Adrenal gland (tissue), 12 donors: Measurements from ENCODE around the gene HEBP1. TPM values are rescaled to one million over a fixed set of nuclear protein-coding genes. Genes with fewer than 3 reads are reported as not detected.
A peak's percentile ranks its signal among the peaks of the same experiment; 100 is the strongest.

Experiments
- DNase-seq, 7 donors: peaks; one replicate each; pipeline ENCODE4 v3.0.0-alpha.2; 2019 to 2020
- H3K27ac ChIP-seq, 5 donors: fragments of 200-600 bp; sonication (generic) in 4 of 5; 1 replicate in 3 of 5; 2 replicates in 2 of 5; pipeline versions ENCODE4 v1.5.1 to v1.8.0; 2016 to 2020; ENCODE audit warnings: mild to moderate bottlenecking in 1 of 5
- H3K27me3 ChIP-seq: fragments of 200-600 bp; 2 replicates; pipeline ENCODE4 v1.8.0; 2021
- H3K36me3 ChIP-seq, 2 donors: fragments of 200-600 bp; replicated peaks in 1 of 2; 1 replicate in 1 of 2; 2 replicates in 1 of 2; pipeline versions ENCODE4 v1.5.1 to v1.8.0; 2018 to 2022
- H3K4me1 ChIP-seq, 2 donors: fragments of 200-600 bp; replicated peaks in 1 of 2; 1 replicate in 1 of 2; 2 replicates in 1 of 2; pipeline versions ENCODE4 v1.5.1 to v1.8.0; 2018 to 2021
- H3K4me3 ChIP-seq, 4 donors: fragments of 200-600 bp; sonication (generic) in 3 of 4; one replicate each; pipeline ENCODE4 v1.5.1; 2016 to 2018
- H3K9me3 ChIP-seq, 3 donors: fragments of 200-600 bp; sonication (generic) in 1 of 3; replicated peaks in 1 of 3; 1 replicate in 2 of 3; 2 replicates in 1 of 3; pipeline versions ENCODE4 v1.5.1 to v1.8.0; 2016 to 2021
- POLR2A ChIP-seq, 2 donors: fragments of 450-650 bp; IDR thresholded peaks; one replicate each; pipeline ENCODE4 v1.6.1; 2017; ENCODE audit warnings: antibody characterized with exemption in 2 of 2, mild to moderate bottlenecking in 2 of 2, moderate library complexity in 1 of 2
- WGBS, 4 donors: extraction: QIAGEN DNeasy Blood & Tissue Kit in 2 of 4; methylation state at CpG; one replicate each; pipeline versions ENCODE4 v1.1.5 to v1.1.7; 2013 to 2017; 5-methylcytosine and 5-hydroxymethylcytosine counted together
- intact Hi-C, 2 donors: fragments of 100-400 bp; cut with DNase I; formaldehyde crosslinking; loops; one replicate each; pipeline versions ENCODE4 v1.14.1 to v1.15.0; 2022 to 2023
- polyA plus RNA-seq, 3 donors: library from polyadenylated mRNA; stranded (reverse); fragments of 200-250 nt in 2 of 3; fragments of 350-450 nt in 1 of 3; fragmentation: Illumina TruSeq in 1 of 3; extraction: RNeasy Lipid Tissue Mini Kit (QIAGEN cat#74804) in 1 of 3; gene quantifications; one replicate each; pipeline ENCODE4 v1.2.3, GENCODE V29; 2013 to 2014
- total RNA-seq, 9 donors: library from RNA; depleted of rRNA in 4 of 9; stranded (reverse); fragments of >200 nt in 4 of 9; fragments of 120-200 nt in 1 of 9; fragmentation: NEBNext Ultra II Directional in 1 of 9; extraction: Animal tissue kit (Norgen Biotek cat#: 25700) in 1 of 9; gene quantifications; one replicate each; pipeline versions ENCODE4 v1.1.0 to v1.2.4, GENCODE V29; 2013 to 2023
- TF ChIP-seq, protein P1 (sequence below), 6 experiments: fragments of 450-650 bp in 4 of 6; fragments of 200-600 bp in 2 of 6; sonication (generic) in 1 of 6; IDR thresholded peaks; 1 replicate in 5 of 6; 2 replicates in 1 of 6; pipeline versions ENCODE4 v1.5.1 to v1.8.0; 2016 to 2021; ENCODE audit warnings: antibody characterized with exemption in 6 of 6, mild to moderate bottlenecking in 2 of 6, moderate library complexity in 1 of 6
- donor health status: healthy with polysubstance abuse.
- donor health status: Bipolar disorder and iron deficiency.
- donor health status: DM: yes; HTN: yes; CAD: no.
- donor health status: DM: no; HTN: no; CAD: no.
- donor health status: DM: no; HTN: no; CAD: no.
- donor health status: DM: yes; HTN: yes; CAD: no.

HEBP1 gene
- total and polyA plus RNA-seq, 12 donors: 34.3 to 165 (median 87.5) TPM

GRCh38 chr12:12943586-12944260, 56.3 kb downstream of the HEBP1 start:
- H3K27me3 ChIP-seq: no peaks in the 10 kb centered on the region
- no peaks in the 10 kb centered on the region for H3K36me3 ChIP-seq
- intact Hi-C loops: no loop called here
- no peaks in the 10 kb centered on the region for H3K4me1 ChIP-seq
- WGBS, 4 donors: 78 to 92% (median 89%) methylated on average over 8 of the region's 8 CpGs
- no peak for TF ChIP-seq POLR2A (IDR thresholded peaks at IDR 0.05)
- TF ChIP-seq, protein P1, sequence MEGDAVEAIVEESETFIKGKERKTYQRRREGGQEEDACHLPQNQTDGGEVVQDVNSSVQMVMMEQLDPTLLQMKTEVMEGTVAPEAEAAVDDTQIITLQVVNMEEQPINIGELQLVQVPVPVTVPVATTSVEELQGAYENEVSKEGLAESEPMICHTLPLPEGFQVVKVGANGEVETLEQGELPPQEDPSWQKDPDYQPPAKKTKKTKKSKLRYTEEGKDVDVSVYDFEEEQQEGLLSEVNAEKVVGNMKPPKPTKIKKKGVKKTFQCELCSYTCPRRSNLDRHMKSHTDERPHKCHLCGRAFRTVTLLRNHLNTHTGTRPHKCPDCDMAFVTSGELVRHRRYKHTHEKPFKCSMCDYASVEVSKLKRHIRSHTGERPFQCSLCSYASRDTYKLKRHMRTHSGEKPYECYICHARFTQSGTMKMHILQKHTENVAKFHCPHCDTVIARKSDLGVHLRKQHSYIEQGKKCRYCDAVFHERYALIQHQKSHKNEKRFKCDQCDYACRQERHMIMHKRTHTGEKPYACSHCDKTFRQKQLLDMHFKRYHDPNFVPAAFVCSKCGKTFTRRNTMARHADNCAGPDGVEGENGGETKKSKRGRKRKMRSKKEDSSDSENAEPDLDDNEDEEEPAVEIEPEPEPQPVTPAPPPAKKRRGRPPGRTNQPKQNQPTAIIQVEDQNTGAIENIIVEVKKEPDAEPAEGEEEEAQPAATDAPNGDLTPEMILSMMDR (IDR thresholded peaks at IDR 0.05): no peak
- no peak overlapping the region for H3K4me3 ChIP-seq
- no peaks in the 10 kb centered on the region for H3K9me3 ChIP-seq
- H3K27ac ChIP-seq: peak overlapping the region in 1 of 5 donors; percentile 17
- no peak for DNase-seq

DNA sequence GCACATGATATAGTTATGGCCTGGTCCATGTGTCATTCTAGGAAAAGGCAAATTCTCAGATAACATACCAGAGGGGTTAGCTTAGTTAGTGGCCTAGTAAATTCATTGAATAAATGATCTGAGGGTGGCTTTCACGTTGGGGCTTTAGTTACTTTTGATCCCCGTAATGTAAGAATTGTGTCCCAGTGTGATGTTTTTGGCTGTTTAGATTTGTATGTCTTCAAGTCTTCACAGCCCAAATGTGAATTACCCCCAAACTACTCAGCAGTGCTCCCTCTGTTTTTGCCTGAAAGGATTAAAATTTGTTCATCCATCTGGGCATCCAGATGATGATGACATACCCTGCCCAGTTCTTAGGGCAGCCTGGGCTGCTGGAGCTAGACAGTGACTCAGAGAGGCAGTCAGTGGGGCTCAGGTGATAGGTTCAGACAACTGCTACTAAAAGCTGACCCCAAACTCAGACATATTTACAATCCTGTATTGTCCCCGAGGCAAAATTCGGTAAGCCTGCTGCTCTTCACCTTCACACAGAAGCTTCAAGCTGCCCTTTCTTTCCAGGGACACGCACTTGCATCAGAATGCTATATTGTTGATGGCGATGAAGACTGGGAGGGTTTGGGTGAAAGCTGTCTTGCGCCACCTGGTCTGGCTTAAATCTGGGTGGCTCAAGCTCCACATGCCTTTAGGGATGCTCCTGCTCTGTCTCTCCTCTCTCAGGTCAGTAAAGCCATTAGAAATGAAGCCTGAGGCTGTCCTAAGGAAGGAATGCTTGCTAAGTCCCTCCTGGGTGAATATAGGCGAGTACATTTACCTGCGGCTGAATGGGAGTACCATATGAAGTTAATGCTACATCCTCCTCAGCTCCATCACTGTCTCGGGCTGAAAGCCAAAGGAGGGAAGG, 58.4 kb downstream of the HEBP1 start:
- intact Hi-C loops: no loop called here
- Histone ChIP-seq H3K4me3 (no peak overlapping the region), H3K36me3 (no peaks in the 10 kb centered on the region), H3K4me1 (no peaks in the 10 kb centered on the region), H3K9me3 (no peaks in the 10 kb centered on the region), H3K27me3 (no peaks in the 10 kb centered on the region), H3K27ac (no peak overlapping the region)
- 92 to 94% (median 93%) methylated on average over 9 to 10 of the region's 10 CpGs for WGBS, 4 donors
- DNase-seq: peak in 1 of 7 donors; percentile 9
- no peak for TF ChIP-seq POLR2A (IDR thresholded peaks at IDR 0.05)
- TF ChIP-seq, protein P1 (IDR thresholded peaks at IDR 0.05): no peak

- intact Hi-C loops: no loop called here
- no peak for TF ChIP-seq POLR2A (IDR thresholded peaks at IDR 0.05)
- TF ChIP-seq, protein P1 (IDR thresholded peaks at IDR 0.05): no peak
- no peaks in the 10 kb centered on the region for H3K27me3 ChIP-seq
- no peak overlapping the region for H3K4me3 ChIP-seq
- no peak for DNase-seq
- no peak overlapping the region for H3K27ac ChIP-seq
- 80 to 92% (median 83%) methylated on average over 1 of the region's 1 CpG for WGBS, 4 donors
- H3K4me1 ChIP-seq: no peaks in the 10 kb centered on the region
- no peaks in the 10 kb centered on the region for H3K36me3 ChIP-seq
- no peaks in the 10 kb centered on the region for H3K9me3 ChIP-seq
Observed at GRCh38 chr12:12939888-12940287, 60.2 kb downstream of the HEBP1 start.

- Histone ChIP-seq H3K4me1 (no peaks in the 10 kb centered on the region), H3K27ac (no peak overlapping the region), H3K36me3 (no peaks in the 10 kb centered on the region), H3K4me3 (no peak overlapping the region), H3K27me3 (no peaks in the 10 kb centered on the region), H3K9me3 (no peaks in the 10 kb centered on the region)
- 82 to 86% (median 83%) methylated on average over 5 of the region's 5 CpGs for WGBS, 4 donors
- intact Hi-C loops: no loop called here
- no peak for DNase-seq
- no peak for TF ChIP-seq POLR2A (IDR thresholded peaks at IDR 0.05)
- TF ChIP-seq, protein P1 (IDR thresholded peaks at IDR 0.05): no peak
Observed at GRCh38 chr12:12938541-12938940, 61.5 kb downstream of the HEBP1 start.
